Superior temporal gyrus (tissue), 1 donor: ENCODE results near the gene CRNKL1.

Experiments
- DNase-seq: peaks from one replicate; pipeline ENCODE4 v3.0.0-alpha.2; 2016; ENCODE audit errors: extremely low spot score

CRNKL1 gene

DNA sequence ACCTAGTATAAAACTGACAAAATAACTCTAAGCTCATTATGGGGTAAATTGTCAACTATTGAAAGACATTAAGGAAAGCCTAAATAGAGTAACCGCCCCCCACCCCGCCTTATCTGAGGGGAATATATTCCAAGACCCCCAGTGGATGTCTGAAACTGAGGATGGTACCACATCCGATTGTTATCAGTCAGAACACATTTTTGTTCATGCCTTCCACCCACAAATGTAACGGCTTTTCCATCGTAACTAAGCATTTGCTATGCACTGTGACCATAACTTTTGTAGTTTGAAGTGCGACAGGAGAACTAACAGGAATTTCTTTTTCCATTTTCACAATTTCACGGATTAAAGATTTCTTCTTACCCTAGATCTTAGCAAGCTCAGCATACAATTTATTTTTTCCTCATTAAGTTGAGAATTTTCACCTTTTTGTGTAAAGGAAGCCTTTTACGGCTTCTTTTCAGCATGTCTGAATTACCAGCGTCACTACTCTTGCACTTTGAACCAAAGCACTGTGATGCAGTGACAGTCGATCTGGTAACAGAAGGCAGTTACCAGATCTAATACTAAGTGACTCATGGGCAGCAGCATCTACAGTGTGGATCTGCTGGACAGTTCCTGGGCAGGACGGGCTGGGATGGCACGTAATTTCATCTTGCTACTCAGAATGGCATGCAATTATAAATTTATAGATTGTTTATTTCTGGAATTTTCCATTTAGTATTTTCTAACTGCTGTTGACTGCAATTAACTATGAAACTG lies 11.9 kb upstream of the CRNKL1 start:
- no peak for DNase-seq

DNA sequence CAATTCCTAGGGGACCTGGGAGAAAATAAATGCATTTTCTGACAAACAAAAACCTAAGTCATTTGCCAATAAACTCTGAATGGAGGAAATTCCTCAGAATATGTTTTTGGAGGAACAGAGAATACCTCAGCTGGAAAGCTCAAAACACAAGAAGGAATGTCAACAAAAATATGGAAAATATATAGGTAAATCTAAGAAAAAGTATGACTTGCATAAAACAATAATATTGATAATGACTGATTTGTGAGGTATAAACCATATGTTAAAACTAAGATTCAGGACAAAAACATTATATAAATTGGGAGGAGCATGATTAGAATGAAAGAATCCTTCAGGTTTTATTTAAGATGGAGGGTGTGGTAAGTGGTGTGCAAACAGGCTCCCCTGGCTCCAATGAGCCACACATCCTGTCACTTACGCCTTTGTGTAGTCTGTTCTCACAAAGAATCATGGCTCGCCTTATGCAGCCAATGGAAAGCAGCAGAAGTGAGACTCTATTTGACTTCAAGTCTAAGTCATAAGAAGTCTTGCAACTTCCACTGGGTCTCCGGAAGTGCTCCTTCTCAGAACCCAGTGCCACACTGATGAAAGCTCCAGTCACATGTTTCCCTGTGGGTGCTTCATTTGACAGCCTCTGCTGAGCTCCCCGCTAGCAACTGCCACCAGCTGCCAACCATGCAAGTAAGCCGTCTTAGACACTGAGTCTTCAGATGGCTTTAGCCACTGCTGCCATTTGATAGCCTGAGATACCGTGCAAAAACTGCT lies 8.2 kb upstream of the CRNKL1 start:
- no peak for DNase-seq

- no peak for DNase-seq
Observed at GRCh38 chr20:20051767-20052073, 546 bp downstream of the CRNKL1 start.

DNA sequence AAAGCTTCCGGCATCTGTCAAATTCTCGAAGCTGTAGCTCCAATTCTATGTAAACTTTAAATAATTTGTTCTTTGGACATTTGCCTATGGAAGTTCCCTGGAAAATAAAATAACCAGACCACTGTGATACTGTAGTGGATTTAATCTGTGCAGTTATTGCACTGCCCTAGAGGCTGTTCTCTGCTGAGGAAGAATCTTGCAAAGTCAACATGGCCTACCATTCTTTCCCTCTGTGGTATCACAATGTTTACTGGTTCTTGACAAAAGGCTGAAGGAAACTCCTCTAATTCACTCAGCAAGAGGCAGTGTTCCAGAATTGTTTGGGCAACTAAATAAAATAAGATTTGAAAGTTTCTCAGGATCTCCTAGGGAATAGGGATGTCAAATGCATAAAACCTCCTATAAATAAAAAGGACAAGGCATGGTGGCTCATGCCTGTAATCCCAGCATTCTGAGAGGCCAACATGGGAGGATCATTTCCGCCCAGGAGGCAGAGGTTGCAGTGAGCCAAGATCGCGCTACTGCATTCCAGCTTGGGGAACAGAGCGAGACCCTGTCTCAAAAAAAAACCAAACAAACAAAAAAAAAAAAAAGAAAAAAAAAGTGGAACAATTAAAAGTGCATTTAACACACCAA lies 12.4 kb downstream of the CRNKL1 start:
- DNase-seq, result no peak

DNA sequence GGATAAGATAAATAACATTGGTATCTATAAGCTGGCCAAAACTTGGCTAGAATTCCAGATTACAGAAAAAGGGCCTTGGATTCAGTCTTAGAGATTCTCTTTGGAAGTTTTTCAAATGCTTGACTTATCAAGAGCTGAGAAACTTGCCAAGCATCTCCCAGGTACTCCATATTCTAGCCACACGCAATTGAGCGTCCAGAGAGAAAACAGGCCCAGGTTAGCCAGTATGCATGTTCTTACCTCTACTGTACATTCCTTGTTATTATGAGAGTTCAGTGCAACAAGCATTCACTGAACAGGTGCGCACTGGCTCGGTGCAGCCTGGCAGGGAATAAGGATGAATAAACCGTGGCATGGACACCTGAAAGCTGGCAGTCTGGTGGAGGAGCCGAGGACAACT lies 13.7 kb downstream of the CRNKL1 start:
- DNase-seq, result no peak

DNA sequence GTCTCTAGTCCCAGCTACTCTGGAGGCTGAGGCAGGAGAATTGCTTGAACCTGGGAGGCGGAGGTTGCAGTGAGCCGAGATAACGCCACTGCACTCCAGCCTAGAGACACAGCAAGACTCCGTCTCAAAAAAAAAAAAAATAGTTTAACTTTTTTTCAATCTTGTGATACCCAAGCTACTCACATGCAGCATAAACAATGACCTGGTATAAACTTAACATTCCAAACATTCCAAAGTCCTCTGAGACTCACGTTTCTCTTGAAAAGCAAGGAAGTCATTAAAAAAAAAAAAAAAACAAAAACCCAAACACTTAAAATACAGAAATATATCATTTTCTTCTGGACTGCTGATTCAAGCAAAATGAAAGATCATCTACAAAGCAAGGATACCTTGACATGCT lies 14.3 kb downstream of the CRNKL1 start:
- DNase-seq, result no peak

- DNase-seq, result no peak
Observed at GRCh38 chr20:20036756-20037155, 15.5 kb downstream of the CRNKL1 start.

GRCh38 chr20:20034486-20034885 lies 17.8 kb downstream of the CRNKL1 start:
- no peak for DNase-seq

- no peak for DNase-seq
Observed at GRCh38 chr20:20031790-20032189, 20.5 kb downstream of the CRNKL1 start.

- DNase-seq, result no peak
Observed at GRCh38 chr20:20027284-20027683, 25.0 kb downstream of the CRNKL1 start.

DNA sequence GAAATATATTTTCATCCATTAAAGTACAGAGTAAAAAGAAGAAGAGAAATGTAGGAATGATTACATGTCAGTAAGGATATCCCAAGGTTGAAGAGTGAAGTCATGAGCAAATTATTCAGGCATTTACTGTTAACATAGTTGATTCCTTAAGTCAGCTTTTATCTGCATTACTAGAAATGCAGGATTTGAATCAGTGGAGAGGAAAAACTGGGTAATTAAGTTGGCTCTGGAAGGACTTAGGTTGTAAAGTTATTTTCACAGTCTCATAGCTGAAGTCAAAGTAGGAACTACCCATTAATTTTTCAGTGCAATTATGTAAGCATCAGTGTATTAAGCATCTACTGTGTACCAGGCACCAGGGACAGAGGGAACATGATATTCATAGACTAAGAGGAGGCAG lies 27.3 kb downstream of the CRNKL1 start:
- no peak for DNase-seq

GRCh38 chr20:20023395-20023794 lies 28.9 kb downstream of the CRNKL1 start:
- DNase-seq, result no peak

GRCh38 chr20:20022498-20022897 lies 29.8 kb downstream of the CRNKL1 start:
- no peak for DNase-seq

DNA sequence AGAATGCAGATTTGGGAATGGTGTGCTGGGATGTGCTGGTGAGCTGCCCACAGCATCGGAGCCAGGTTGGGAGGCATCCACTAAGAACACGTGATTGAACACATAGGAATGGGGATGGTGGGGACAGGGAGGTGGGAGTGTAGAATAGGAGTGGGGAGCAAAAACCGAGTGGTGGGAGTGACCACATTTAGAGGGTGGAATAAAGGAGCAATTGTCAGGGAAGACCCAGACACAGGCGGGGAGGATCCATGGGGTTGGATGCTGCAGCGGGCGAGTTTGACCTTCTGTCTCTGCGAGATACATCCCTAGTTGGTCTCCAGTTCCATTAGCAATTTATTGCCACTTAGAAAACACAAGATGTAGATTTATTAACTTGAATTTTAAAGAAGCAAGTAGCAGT lies 30.4 kb downstream of the CRNKL1 start:
- DNase-seq, result no peak

DNA sequence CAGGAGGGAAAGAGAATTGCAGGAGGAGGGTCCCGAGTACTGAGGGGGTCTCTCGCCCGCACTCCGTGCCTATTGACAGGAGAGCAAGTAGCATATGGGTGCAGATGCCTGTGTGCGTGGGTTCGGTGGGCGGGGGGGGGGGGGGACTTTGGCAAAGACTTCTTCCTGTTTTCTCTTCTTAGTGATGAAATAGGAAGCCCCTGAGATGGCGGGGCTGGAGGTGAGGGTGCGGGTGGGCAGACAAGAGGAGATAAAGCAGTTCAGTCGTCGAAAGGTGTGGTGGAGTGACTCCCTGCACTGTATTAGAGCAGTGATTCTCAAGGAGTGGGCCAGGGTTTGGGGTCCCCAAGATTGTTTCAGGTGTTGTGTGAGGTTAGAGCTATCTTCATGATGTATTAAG lies 31.4 kb downstream of the CRNKL1 start:
- DNase-seq, result no peak

DNA sequence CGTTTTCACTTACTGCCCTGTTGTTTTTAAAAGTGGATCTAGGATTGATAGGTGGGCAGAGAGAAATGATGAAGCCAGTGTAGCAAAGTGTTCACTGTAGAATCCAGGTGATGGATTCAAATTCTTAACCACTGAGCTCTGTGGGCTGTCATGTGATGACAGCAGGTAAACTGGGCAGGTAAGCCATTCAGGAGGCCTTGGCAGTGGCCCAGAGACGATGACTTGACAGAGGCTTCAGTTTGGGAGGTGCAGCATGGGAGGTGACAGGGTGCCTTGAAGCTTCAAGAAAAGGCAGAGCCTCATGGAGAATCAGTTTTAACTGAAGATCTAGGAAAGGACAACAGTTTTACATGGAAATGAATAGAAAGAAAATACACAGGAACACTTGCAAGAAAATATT lies 33.1 kb downstream of the CRNKL1 start:
- no peak for DNase-seq

DNA sequence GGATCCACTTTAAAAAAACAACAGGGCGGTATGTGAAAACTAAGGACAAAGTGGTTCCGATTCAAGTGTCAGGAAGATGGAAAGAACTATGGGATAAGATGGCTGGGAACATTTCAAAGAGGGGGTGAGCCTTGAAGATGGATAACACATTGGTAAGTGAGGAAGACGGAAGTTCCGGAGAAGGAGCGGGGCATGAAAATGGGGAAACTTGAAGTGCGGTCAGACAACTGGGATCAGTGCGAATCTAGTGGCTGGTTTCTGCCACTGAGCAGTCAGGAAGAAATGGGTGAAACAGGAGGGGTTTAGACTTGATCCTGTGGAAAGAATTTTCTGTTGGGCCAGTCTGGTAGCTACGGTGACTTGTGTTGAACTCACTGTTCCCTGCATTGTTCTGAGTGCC lies 33.9 kb downstream of the CRNKL1 start:
- DNase-seq, result no peak

- DNase-seq, result no peak
Observed at GRCh38 chr20:20017844-20018185, 34.5 kb downstream of the CRNKL1 start.

- DNase-seq, result peak; percentile 92
Observed at GRCh38 chr20:20017001-20017843, 35.0 kb downstream of the CRNKL1 start, which contains the start of gene NAA20. Gene NAA20, plus strand, starts transcription at chr20:20017362. Its CDS starts 35 bp downstream, at chr20:20017397.

DNA sequence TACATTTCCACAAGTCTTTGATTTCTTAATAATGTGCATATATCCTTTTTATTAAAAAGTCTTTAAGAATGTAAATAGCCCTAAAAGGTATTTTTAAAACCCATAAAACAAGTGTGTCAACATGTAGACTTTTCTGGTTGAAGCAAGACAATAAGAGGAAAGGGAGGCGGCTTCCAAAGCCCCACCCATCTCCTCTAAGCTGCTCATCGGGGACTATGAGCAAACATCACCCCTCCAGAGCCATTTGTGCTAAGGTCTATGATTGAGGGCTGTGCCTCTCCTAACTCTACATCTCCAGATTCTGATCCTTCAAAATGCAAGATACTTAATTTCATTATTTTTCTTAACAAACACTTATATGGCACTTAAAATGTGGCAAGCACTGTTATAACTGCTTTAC lies 37.6 kb downstream of the CRNKL1 start:
- DNase-seq, result peak; percentile 14

GRCh38 chr20:20012541-20012940 lies 39.7 kb downstream of the CRNKL1 start:
- DNase-seq, result peak; percentile 83
